ENCODE measurements around the gene SLC2A6.

DNA sequence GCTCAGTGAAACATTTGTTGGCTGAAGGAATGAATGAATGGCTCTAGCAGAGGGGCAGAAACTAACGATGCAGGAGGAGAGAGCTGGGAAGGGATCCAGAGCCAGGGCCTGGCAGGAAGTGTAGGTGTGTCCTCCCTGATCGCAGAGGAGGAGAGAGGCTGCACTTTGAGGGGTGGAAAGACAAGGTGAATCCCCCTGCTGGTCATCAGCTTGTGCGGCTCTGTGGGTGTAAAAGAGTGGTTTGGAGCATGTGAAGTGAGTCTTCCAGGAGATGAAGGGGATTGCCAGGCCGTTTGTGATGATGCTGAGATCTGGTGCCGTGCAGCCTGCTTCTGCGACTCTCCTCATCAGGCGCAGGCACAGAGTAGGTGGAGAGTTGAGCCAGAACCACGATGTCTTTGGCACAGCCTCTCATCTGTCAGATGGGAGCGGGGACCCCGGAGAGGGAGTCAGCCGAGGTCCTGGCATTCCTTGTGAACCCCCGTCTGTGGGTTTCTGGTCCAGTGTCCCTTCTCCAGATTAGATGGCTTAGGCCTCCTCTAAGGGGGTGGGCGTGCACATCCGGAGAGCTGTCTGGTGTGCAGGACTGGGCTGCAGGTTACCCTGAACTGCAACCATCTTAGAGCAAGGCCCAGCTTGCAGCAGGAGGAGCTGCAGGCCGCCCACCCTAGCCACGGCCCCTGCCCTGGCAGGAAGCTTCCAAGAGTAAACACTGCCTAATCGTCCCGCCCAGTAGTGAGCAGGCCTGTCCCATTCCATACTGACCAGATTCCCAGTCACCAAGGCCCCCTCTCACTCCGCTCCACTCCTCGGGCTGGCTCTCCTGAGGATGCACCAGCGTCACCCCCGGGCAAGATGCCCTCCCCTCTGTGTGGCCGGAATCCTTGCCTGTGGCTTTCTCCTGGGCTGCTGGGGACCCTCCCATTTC is 57.0 kb downstream of the SLC2A6 start, which contains the start of gene ADAMTS13:
- TF ChIP-seq, protein P1, sequence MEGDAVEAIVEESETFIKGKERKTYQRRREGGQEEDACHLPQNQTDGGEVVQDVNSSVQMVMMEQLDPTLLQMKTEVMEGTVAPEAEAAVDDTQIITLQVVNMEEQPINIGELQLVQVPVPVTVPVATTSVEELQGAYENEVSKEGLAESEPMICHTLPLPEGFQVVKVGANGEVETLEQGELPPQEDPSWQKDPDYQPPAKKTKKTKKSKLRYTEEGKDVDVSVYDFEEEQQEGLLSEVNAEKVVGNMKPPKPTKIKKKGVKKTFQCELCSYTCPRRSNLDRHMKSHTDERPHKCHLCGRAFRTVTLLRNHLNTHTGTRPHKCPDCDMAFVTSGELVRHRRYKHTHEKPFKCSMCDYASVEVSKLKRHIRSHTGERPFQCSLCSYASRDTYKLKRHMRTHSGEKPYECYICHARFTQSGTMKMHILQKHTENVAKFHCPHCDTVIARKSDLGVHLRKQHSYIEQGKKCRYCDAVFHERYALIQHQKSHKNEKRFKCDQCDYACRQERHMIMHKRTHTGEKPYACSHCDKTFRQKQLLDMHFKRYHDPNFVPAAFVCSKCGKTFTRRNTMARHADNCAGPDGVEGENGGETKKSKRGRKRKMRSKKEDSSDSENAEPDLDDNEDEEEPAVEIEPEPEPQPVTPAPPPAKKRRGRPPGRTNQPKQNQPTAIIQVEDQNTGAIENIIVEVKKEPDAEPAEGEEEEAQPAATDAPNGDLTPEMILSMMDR (IDR thresholded peaks at IDR 0.05; ENCODE audit: low read length), result peak; percentile 34; the same call in 1 of the 2 replicates
- no peak for TF ChIP-seq EZH2 (IDR thresholded peaks at IDR 0.05; ENCODE audit: borderline replicate concordance, low read length)

All from OCI-LY1 (cell line).